HG03439 (cell line): ENCODE data around the gene ULK1.
"Not testable (repeated sequence)": the region's sequence is repeated elsewhere in the genome, so short reads cannot be mapped to it uniquely, and the experiment has no call there.

Experiments
- ATAC-seq: cut with Tn5 transposase; IDR thresholded peaks from one replicate; pipeline ENCODE4 v1.9.1; 2021; ENCODE audit warnings: mild to moderate bottlenecking, moderate library complexity; ENCODE audit not compliant: unreplicated experiment

Gene ULK1

GRCh38 chr12:131861261-131862083, 33.0 kb upstream of the ULK1 start:
- ATAC-seq = no peak

GRCh38 chr12:131862084-131862441, 32.4 kb upstream of the ULK1 start:
- no peak for ATAC-seq

- no peak for ATAC-seq
Observed at GRCh38 chr12:131862600-131862993, 31.8 kb upstream of the ULK1 start.

GRCh38 chr12:131862994-131863710, 31.3 kb upstream of the ULK1 start:
- no peak for ATAC-seq

- ATAC-seq = no peak
Observed at GRCh38 chr12:131863711-131864396, 30.6 kb upstream of the ULK1 start.

GRCh38 chr12:131864469-131864868, 30.0 kb upstream of the ULK1 start:
- no peak for ATAC-seq

GRCh38 chr12:131865180-131865875, 29.1 kb upstream of the ULK1 start:
- no peak for ATAC-seq

- no peak for ATAC-seq
Observed at GRCh38 chr12:131867471-131867870, 27.0 kb upstream of the ULK1 start.

- no peak for ATAC-seq
Observed at GRCh38 chr12:131867891-131868675, 26.3 kb upstream of the ULK1 start.

GRCh38 chr12:131869871-131870418, 24.5 kb upstream of the ULK1 start:
- ATAC-seq = no peak

GRCh38 chr12:131871677-131872076, 22.7 kb upstream of the ULK1 start:
- no peak for ATAC-seq

GRCh38 chr12:131872154-131873051, 22.0 kb upstream of the ULK1 start:
- ATAC-seq = no peak

GRCh38 chr12:131873293-131873692, 21.1 kb upstream of the ULK1 start:
- no peak for ATAC-seq

GRCh38 chr12:131874972-131875371, 19.4 kb upstream of the ULK1 start:
- ATAC-seq = not testable (repeated sequence)

GRCh38 chr12:131877216-131877615, 17.2 kb upstream of the ULK1 start:
- ATAC-seq = not testable (repeated sequence)

- not testable (repeated sequence) for ATAC-seq
Observed at GRCh38 chr12:131878436-131878835, 16.0 kb upstream of the ULK1 start.

GRCh38 chr12:131882804-131883520, 11.5 kb upstream of the ULK1 start:
- no peak for ATAC-seq

- ATAC-seq = no peak
Observed at GRCh38 chr12:131883521-131883900, 10.9 kb upstream of the ULK1 start.
